Measurements from ENCODE around the gene RNF150. TPM values are rescaled to one million over a fixed set of nuclear protein-coding genes. Genes with fewer than 3 reads are reported as not detected.

The RNF150 gene
- total and polyA plus RNA-seq, 2 of the 8 experiments (the other 6 are each of a cell fraction or from before 2014, with no cell fraction given) = 3.4 to 4.8 TPM

GRCh38 chr4:140932501-140933045, 200.7 kb downstream of the RNF150 start:
- no peak for TF ChIP-seq RXRA (IDR thresholded peaks at IDR 0.05; ENCODE audit: insufficient read depth, low read depth, low read length)
- H2AK5ac ChIP-seq (ENCODE audit: low read depth, low read length) = no peak overlapping the region
- H3K4me2 ChIP-seq (ENCODE audit: insufficient read depth in 1 of 2, low read depth in 2 of 2, low read length in 2 of 2) = no peak overlapping the region
- DNase-seq (ENCODE audit: low read depth in 1 of 2, low spot score in 2 of 2) (no peak), FAIRE-seq (no peak)
- no peak overlapping the region for H3K4ac ChIP-seq (replicated peaks; ENCODE audit: insufficient read length, low read depth, low read length)
- no peak overlapping the region for H3K56ac ChIP-seq (replicated peaks; ENCODE audit: insufficient read length, low read depth, low read length)
- H2BK15ac ChIP-seq (ENCODE audit: low read length) = no peak overlapping the region
- H2AFZ ChIP-seq (ENCODE audit: low read length) = no peak overlapping the region
- H3K9ac ChIP-seq (replicated peaks in 1 of 4; ENCODE audit: extremely low read depth in 1 of 4, low read depth in 3 of 4, low read length in 3 of 4) = no peak overlapping the region
- H3K4me1 ChIP-seq (replicated peaks in 1 of 4; ENCODE audit: control insufficient read depth in 3 of 4, insufficient read depth in 4 of 4, low read length in 3 of 4) = no peaks in the 10 kb centered on the region
- H3K79me2 ChIP-seq (ENCODE audit: control insufficient read depth in 1 of 2, insufficient read depth in 2 of 2, low read length in 2 of 2) = no peaks in the 10 kb centered on the region
- no peak overlapping the region for H3K14ac ChIP-seq (ENCODE audit: insufficient read length)
- H2BK12ac ChIP-seq (ENCODE audit: low read depth, low read length) = no peak overlapping the region
- no peak overlapping the region for H3K23ac ChIP-seq (ENCODE audit: insufficient read length)
- H3K79me1 ChIP-seq (ENCODE audit: low read depth, low read length) = no peaks in the 10 kb centered on the region
- H3K27ac ChIP-seq (ENCODE audit: low read depth, low read length) = no peak overlapping the region
- H3K4me3 ChIP-seq (ENCODE audit: extremely low read depth in 1 of 4, insufficient read depth in 2 of 4, low read depth in 3 of 4, low read length in 4 of 4) = no peak overlapping the region
- no peaks in the 10 kb centered on the region for H4K20me1 ChIP-seq (replicated peaks in 1 of 2; ENCODE audit: control insufficient read depth in 1 of 2, insufficient read depth in 2 of 2, low read length in 2 of 2)
- H2BK120ac ChIP-seq (replicated peaks; ENCODE audit: low read depth, low read length) = no peak overlapping the region
- H3K9me3 ChIP-seq (ENCODE audit: insufficient read depth in 2 of 2, low read depth in 1 of 2, low read length in 1 of 2) = no peaks in the 10 kb centered on the region
- H4K8ac ChIP-seq (ENCODE audit: extremely low read depth, insufficient read depth, low read length) = no peak overlapping the region
- H4K5ac ChIP-seq (ENCODE audit: insufficient read length, low read depth, low read length) = no peak overlapping the region
- H3K36me3 ChIP-seq (ENCODE audit: control insufficient read depth in 2 of 4, insufficient read depth in 4 of 4, low read length in 3 of 4) = no peaks in the 10 kb centered on the region
- no peak overlapping the region for H2BK5ac ChIP-seq (ENCODE audit: low read depth, low read length)
- H3K18ac ChIP-seq (ENCODE audit: extremely low read depth, low read length) = no peak overlapping the region
- H3K23me2 ChIP-seq (ENCODE audit: low read depth, low read length) = no peaks in the 10 kb centered on the region
- ChIA-PET POLR2A (ENCODE audit: partially characterized antibody) (no interaction called here), CTCF (ENCODE audit: partially characterized antibody) (no interaction called here)
- WGBS, 2 experiments (ENCODE audit: extremely low coverage in 1 of 2, insufficient coverage in 1 of 2, insufficient read length in 1 of 2, insufficient replicate concordance in 2 of 2, low coverage in 1 of 2, low lambda C conversion rate in 2 of 2, missing lambda C conversion rate in 1 of 2) = 97% methylated on average over 2 of the region's 2 CpGs; no CpG with 5 or more reads in 1 of the 2 experiments
- no peak overlapping the region for H4K91ac ChIP-seq (replicated peaks; ENCODE audit: insufficient read length, low read length)
- no peak overlapping the region for H2BK20ac ChIP-seq (ENCODE audit: low read length)
- no peaks in the 10 kb centered on the region for H3K27me3 ChIP-seq (replicated peaks in 1 of 4; ENCODE audit: control insufficient read depth in 3 of 4, extremely low read depth in 1 of 4, insufficient read depth in 3 of 4, low read length in 3 of 4)

All from H1 (cell line).